ENCODE results near the gene TGM3. TPM values are rescaled to one million over a fixed set of nuclear protein-coding genes. Genes with fewer than 3 reads are reported as not detected.

TGM3 gene
- total RNA-seq, 6 experiments from 2014 or later: 0.09 to 0.15 TPM; not detected in 4

- Mint-ChIP-seq H3K4me1 (ENCODE audit: low read depth) (peaks cover 40% of the 10 kb centered on the region), H3K27me3 (ENCODE audit: insufficient read depth) (peaks cover 3% of the 10 kb centered on the region; the same call in 1 of the 2 replicates), H3K36me3 (ENCODE audit: low read depth) (no peaks in the 10 kb centered on the region), H3K9me3 (no peaks in the 10 kb centered on the region), H3K4me3 (no peak overlapping the region), H3K27ac (no peak overlapping the region)
- no peak for DNase-seq
- TF ChIP-seq CTCF (IDR thresholded peaks at IDR 0.05): no peak
Measured at GRCh38 chr20:2292416-2293110, 3.2 kb upstream of the TGM3 start.

- H3K27ac Mint-ChIP-seq: no peak overlapping the region
- TF ChIP-seq CTCF (IDR thresholded peaks at IDR 0.05): no peak
- no peak for DNase-seq
Measured at GRCh38 chr20:2293486-2293885, 2.3 kb upstream of the TGM3 start.

GRCh38 chr20:2293971-2294370 is 1.8 kb upstream of the TGM3 start:
- no peak for TF ChIP-seq CTCF (IDR thresholded peaks at IDR 0.05)
- H3K36me3 Mint-ChIP-seq (ENCODE audit: low read depth): no peaks in the 10 kb centered on the region
- DNase-seq: no peak
- no peaks in the 10 kb centered on the region for H3K9me3 Mint-ChIP-seq
- peaks cover 5% of the 10 kb centered on the region for H3K27me3 Mint-ChIP-seq (ENCODE audit: insufficient read depth)
- H3K4me1 Mint-ChIP-seq (ENCODE audit: low read depth): peaks cover 35% of the 10 kb centered on the region
- H3K27ac Mint-ChIP-seq: no peak overlapping the region
- no peak overlapping the region for H3K4me3 Mint-ChIP-seq

More at GRCh38 chr20:2293486-2293885, 2.3 kb upstream of the TGM3 start:
- Mint-ChIP-seq H3K27me3 (ENCODE audit: insufficient read depth) (peaks cover 5% of the 10 kb centered on the region), H3K9me3 (no peaks in the 10 kb centered on the region), H3K4me1 (ENCODE audit: low read depth) (peaks cover 39% of the 10 kb centered on the region), H3K4me3 (no peak overlapping the region), H3K36me3 (ENCODE audit: low read depth) (no peaks in the 10 kb centered on the region)

GRCh38 chr20:2295286-2295685 is 515 bp upstream of the TGM3 start:
- peaks cover 5% of the 10 kb centered on the region for H3K27me3 Mint-ChIP-seq (ENCODE audit: insufficient read depth)
- DNase-seq: no peak
- no peaks in the 10 kb centered on the region for H3K36me3 Mint-ChIP-seq (ENCODE audit: low read depth)
- no peak for TF ChIP-seq CTCF (IDR thresholded peaks at IDR 0.05)
- no peak overlapping the region for H3K27ac Mint-ChIP-seq
- H3K4me3 Mint-ChIP-seq: no peak overlapping the region
- H3K4me1 Mint-ChIP-seq (ENCODE audit: low read depth): peaks cover 24% of the 10 kb centered on the region
- no peaks in the 10 kb centered on the region for H3K9me3 Mint-ChIP-seq

- 0 out of 2 replicates have a peak overlapping the region, but pooled peaks have one; percentile 5 for H3K27ac Mint-ChIP-seq
- H3K36me3 Mint-ChIP-seq (ENCODE audit: low read depth): no peaks in the 10 kb centered on the region
- peaks cover 5% of the 10 kb centered on the region for H3K27me3 Mint-ChIP-seq (ENCODE audit: insufficient read depth)
- no peak for DNase-seq
- H3K4me1 Mint-ChIP-seq (ENCODE audit: low read depth): peaks cover 34% of the 10 kb centered on the region
- no peak overlapping the region for H3K4me3 Mint-ChIP-seq
- no peak for TF ChIP-seq CTCF (IDR thresholded peaks at IDR 0.05)
- no peaks in the 10 kb centered on the region for H3K9me3 Mint-ChIP-seq
Measured at GRCh38 chr20:2296524-2297356, 939 bp downstream of the TGM3 start.

Measured in HFFc6 (cell line).